ENCODE measurements around the gene SNORC.

- TF ChIP-seq JUN (IDR thresholded peaks at IDR 0.05; ENCODE audit: borderline replicate concordance, low read depth, low read length) (no peak), JUN (CRISPR knock-in tag; IDR thresholded peaks at IDR 0.05; ENCODE audit: borderline replicate concordance) (no peak), ARNT (IDR thresholded peaks at IDR 0.05) (no peak), POLR2A (conservative IDR thresholded peaks at IDR 0.05) (no peak), TAF7 (tag; IDR thresholded peaks at IDR 0.05) (no peak), KDM4B (IDR thresholded peaks at IDR 0.05; ENCODE audit: borderline replicate concordance in 2 of 2, low read depth in 1 of 2) (no peak), TBL1XR1 (IDR thresholded peaks at IDR 0.05; ENCODE audit: low read length in 2 of 2) (no peak), MTA1 (IDR thresholded peaks at IDR 0.05; ENCODE audit: borderline replicate concordance) (no peak), KAT7 (CRISPR knock-in tag; IDR thresholded peaks at IDR 0.05; ENCODE audit: borderline replicate concordance) (no peak), ZBTB43 (CRISPR knock-in tag; IDR thresholded peaks at IDR 0.05) (no peak), CTCF (IDR thresholded peaks at IDR 0.05 in 2 of 3, conservative IDR thresholded peaks at IDR 0.05 in 1 of 3; ENCODE audit: insufficient read depth in 2 of 3, low read depth in 1 of 3, low read length in 3 of 3) (no peak), ZFP36 (IDR thresholded peaks at IDR 0.05; ENCODE audit: low read depth, low read length, partially characterized antibody) (no peak), REST (IDR thresholded peaks at IDR 0.05; ENCODE audit: borderline replicate concordance) (no peak), REST (CRISPR knock-in tag; IDR thresholded peaks at IDR 0.05; ENCODE audit: low read depth) (no peak), FOXA3 (CRISPR knock-in tag; conservative IDR thresholded peaks at IDR 0.05 in 1 of 2, IDR thresholded peaks at IDR 0.05 in 1 of 2) (no peak)
Observed at GRCh38 chr2:232870018-232870765, at the start of gene SNORC.
